ENCODE results near the gene HECTD4.

Gene HECTD4

DNA sequence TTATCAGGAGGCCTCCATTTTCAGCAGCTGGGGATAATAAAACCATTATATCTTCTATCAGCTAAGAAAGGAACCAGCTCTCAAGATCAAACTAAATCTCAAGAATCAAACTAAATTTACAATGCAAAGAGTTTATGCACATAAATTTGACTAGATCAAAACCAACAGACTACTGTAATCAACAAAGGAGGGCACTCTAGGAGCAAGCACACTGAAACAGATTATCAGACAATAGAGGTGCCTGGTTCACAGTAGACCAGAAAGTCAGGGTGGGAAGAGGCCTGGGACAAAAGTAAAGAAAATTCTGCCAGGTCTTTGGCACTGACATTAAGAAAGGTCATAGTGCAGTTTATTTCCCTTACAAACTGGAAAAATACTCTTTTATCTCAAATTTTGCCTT lies 61.0 kb downstream of the HECTD4 start:
- no peak overlapping the region for H3K4me2 ChIP-seq (ENCODE audit: low read depth, low read length, poor library complexity, severe bottlenecking)
- no peaks in the 10 kb centered on the region for H3K27me3 ChIP-seq (ENCODE audit: insufficient read depth, low read length, poor library complexity, severe bottlenecking)
- H3K9me3 ChIP-seq (ENCODE audit: insufficient read depth, low read depth, low read length): no peaks in the 10 kb centered on the region
- H3K4me3 ChIP-seq (ENCODE audit: low read length, poor library complexity, severe bottlenecking): no peak overlapping the region
- H2AFZ ChIP-seq (ENCODE audit: low read length): no peak overlapping the region
- H3K4me1 ChIP-seq (ENCODE audit: insufficient read depth, low read length, poor library complexity, severe bottlenecking): no peaks in the 10 kb centered on the region
- no peaks in the 10 kb centered on the region for H3F3A ChIP-seq (ENCODE audit: low read depth)
- no peaks in the 10 kb centered on the region for H3K9me2 ChIP-seq (replicated peaks; ENCODE audit: low read depth, low read length)
- TF ChIP-seq EZH2phosphoT487 (IDR thresholded peaks at IDR 0.05; ENCODE audit: borderline replicate concordance): no peak
- TF ChIP-seq, protein P1, sequence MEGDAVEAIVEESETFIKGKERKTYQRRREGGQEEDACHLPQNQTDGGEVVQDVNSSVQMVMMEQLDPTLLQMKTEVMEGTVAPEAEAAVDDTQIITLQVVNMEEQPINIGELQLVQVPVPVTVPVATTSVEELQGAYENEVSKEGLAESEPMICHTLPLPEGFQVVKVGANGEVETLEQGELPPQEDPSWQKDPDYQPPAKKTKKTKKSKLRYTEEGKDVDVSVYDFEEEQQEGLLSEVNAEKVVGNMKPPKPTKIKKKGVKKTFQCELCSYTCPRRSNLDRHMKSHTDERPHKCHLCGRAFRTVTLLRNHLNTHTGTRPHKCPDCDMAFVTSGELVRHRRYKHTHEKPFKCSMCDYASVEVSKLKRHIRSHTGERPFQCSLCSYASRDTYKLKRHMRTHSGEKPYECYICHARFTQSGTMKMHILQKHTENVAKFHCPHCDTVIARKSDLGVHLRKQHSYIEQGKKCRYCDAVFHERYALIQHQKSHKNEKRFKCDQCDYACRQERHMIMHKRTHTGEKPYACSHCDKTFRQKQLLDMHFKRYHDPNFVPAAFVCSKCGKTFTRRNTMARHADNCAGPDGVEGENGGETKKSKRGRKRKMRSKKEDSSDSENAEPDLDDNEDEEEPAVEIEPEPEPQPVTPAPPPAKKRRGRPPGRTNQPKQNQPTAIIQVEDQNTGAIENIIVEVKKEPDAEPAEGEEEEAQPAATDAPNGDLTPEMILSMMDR (conservative IDR thresholded peaks at IDR 0.05; ENCODE audit: low read length): no peak
- no peak overlapping the region for H3K9ac ChIP-seq (ENCODE audit: low read depth, low read length, poor library complexity, severe bottlenecking)
- H3K79me2 ChIP-seq (ENCODE audit: insufficient read depth, low read length): peaks cover 47% of the 10 kb centered on the region
- H3K36me3 ChIP-seq (ENCODE audit: insufficient read depth, low read length): peaks cover 22% of the 10 kb centered on the region
- peaks cover 6% of the 10 kb centered on the region for H4K20me1 ChIP-seq (ENCODE audit: insufficient read depth, low read length, poor library complexity, severe bottlenecking)

DNA sequence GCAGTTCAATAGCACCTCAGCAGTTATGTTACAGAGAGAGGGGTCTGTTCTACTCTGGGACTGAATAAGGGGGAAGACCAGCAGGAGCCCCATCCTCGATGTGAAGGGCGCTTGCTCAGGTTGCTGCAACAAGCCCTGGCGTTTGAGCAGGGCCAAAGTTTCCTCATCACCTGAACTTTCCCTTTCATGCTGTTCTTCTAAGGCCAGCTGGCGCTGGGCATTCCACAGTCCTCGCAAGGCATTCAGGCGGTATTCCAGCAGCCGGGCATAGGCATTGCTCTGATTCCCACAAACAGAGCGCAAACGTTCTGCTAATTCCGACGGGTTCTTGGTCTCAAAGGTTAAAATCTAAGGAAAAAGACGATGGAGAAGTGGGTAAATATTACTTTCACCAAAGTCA lies 62.8 kb downstream of the HECTD4 start:
- H3K4me3 ChIP-seq (ENCODE audit: low read length, poor library complexity, severe bottlenecking): no peak overlapping the region
- H3K9ac ChIP-seq (ENCODE audit: low read depth, low read length, poor library complexity, severe bottlenecking): no peak overlapping the region
- H3K9me3 ChIP-seq (ENCODE audit: insufficient read depth, low read depth, low read length): no peaks in the 10 kb centered on the region
- no peaks in the 10 kb centered on the region for H4K20me1 ChIP-seq (ENCODE audit: insufficient read depth, low read length, poor library complexity, severe bottlenecking)
- H2AFZ ChIP-seq (ENCODE audit: low read length): no peak overlapping the region
- H3F3A ChIP-seq (ENCODE audit: low read depth): no peaks in the 10 kb centered on the region
- TF ChIP-seq EZH2phosphoT487 (IDR thresholded peaks at IDR 0.05; ENCODE audit: borderline replicate concordance): no peak
- TF ChIP-seq, protein P1 (conservative IDR thresholded peaks at IDR 0.05; ENCODE audit: low read length): no peak
- no peaks in the 10 kb centered on the region for H3K4me1 ChIP-seq (ENCODE audit: insufficient read depth, low read length, poor library complexity, severe bottlenecking)
- H3K36me3 ChIP-seq (ENCODE audit: insufficient read depth, low read length): peaks cover 33% of the 10 kb centered on the region
- no peaks in the 10 kb centered on the region for H3K27me3 ChIP-seq (ENCODE audit: insufficient read depth, low read length, poor library complexity, severe bottlenecking)
- peaks cover 35% of the 10 kb centered on the region for H3K79me2 ChIP-seq (ENCODE audit: insufficient read depth, low read length)
- H3K9me2 ChIP-seq (replicated peaks; ENCODE audit: low read depth, low read length): no peaks in the 10 kb centered on the region
- no peak overlapping the region for H3K4me2 ChIP-seq (ENCODE audit: low read depth, low read length, poor library complexity, severe bottlenecking)

DNA sequence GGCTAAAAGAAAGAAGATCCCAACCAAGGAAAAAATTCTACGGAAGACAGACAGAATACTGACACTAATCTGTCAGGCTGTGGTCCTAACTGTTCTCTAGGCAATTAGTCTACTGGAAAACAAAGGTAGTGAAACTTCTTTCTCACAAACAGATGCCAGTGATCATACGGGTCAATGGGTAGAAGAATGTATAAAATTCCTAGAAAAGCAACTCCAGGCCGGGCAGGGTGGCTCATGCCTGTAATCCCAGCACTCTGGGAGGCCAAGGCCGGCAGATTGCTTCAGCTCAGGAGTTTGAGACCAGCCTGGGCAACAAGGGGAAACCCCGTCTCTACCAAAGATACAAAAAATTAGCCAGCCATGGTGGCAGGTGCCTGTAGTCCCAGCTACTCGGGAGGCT lies 64.8 kb downstream of the HECTD4 start:
- no peak for TF ChIP-seq EZH2phosphoT487 (IDR thresholded peaks at IDR 0.05; ENCODE audit: borderline replicate concordance)
- TF ChIP-seq, protein P1 (conservative IDR thresholded peaks at IDR 0.05; ENCODE audit: low read length): no peak
- H3K27me3 ChIP-seq (ENCODE audit: insufficient read depth, low read length, poor library complexity, severe bottlenecking): no peaks in the 10 kb centered on the region
- H3K9me3 ChIP-seq (ENCODE audit: insufficient read depth, low read depth, low read length): no peaks in the 10 kb centered on the region
- no peaks in the 10 kb centered on the region for H3K4me1 ChIP-seq (ENCODE audit: insufficient read depth, low read length, poor library complexity, severe bottlenecking)
- peaks cover 20% of the 10 kb centered on the region for H3K79me2 ChIP-seq (ENCODE audit: insufficient read depth, low read length)
- H4K20me1 ChIP-seq (ENCODE audit: insufficient read depth, low read length, poor library complexity, severe bottlenecking): no peaks in the 10 kb centered on the region
- no peaks in the 10 kb centered on the region for H3F3A ChIP-seq (ENCODE audit: low read depth)
- no peaks in the 10 kb centered on the region for H3K9me2 ChIP-seq (replicated peaks; ENCODE audit: low read depth, low read length)
- no peak overlapping the region for H3K9ac ChIP-seq (ENCODE audit: low read depth, low read length, poor library complexity, severe bottlenecking)
- no peak overlapping the region for H2AFZ ChIP-seq (ENCODE audit: low read length)
- no peak overlapping the region for H3K4me3 ChIP-seq (ENCODE audit: low read length, poor library complexity, severe bottlenecking)
- H3K36me3 ChIP-seq (ENCODE audit: insufficient read depth, low read length): peaks cover 45% of the 10 kb centered on the region
- H3K4me2 ChIP-seq (ENCODE audit: low read depth, low read length, poor library complexity, severe bottlenecking): no peak overlapping the region

Measured in Loucy (cell line).